Ishikawa (cell line): Measurements from ENCODE around the gene NOP53.

Source experiments
- CEBPB ChIP-seq: IDR thresholded peaks from 2 replicates; pipeline ENCODE4 v1.6.1; 2012
- CREB1 ChIP-seq: IDR thresholded peaks from 2 replicates; pipeline ENCODE4 v1.6.1; 2012; ENCODE audit warnings: low read depth
- EGR1 ChIP-seq: IDR thresholded peaks from 2 replicates; pipeline ENCODE4 v1.6.1; 2012
- EP300 ChIP-seq: IDR thresholded peaks from 2 replicates; pipeline ENCODE4 v1.6.1; 2012; ENCODE audit warnings: borderline replicate concordance
- FOXM1 ChIP-seq: IDR thresholded peaks from 2 replicates; pipeline ENCODE4 v1.6.1; 2012; ENCODE audit warnings: low read depth, borderline replicate concordance
- MAX ChIP-seq: IDR thresholded peaks from 2 replicates; pipeline ENCODE4 v1.6.1; 2012
- NFIC ChIP-seq: IDR thresholded peaks from 2 replicates; pipeline ENCODE4 v1.6.1; 2012
- RAD21 ChIP-seq: IDR thresholded peaks from 2 replicates; pipeline ENCODE4 v1.6.1; 2012; ENCODE audit warnings: low read depth
- REST ChIP-seq: IDR thresholded peaks from 2 replicates; pipeline ENCODE4 v1.6.1; 2012; ENCODE audit warnings: low read depth, mild to moderate bottlenecking
- TAF1 ChIP-seq: IDR thresholded peaks from 2 replicates; pipeline ENCODE4 v1.6.1; 2012; ENCODE audit warnings: low read depth, mild to moderate bottlenecking
- TCF12 ChIP-seq: IDR thresholded peaks from 2 replicates; pipeline ENCODE4 v1.6.1; 2012; ENCODE audit warnings: low read depth
- TEAD4 ChIP-seq: IDR thresholded peaks from 2 replicates; pipeline ENCODE4 v1.6.1; 2012
- USF1 ChIP-seq: IDR thresholded peaks from 2 replicates; pipeline ENCODE4 v1.6.1; 2012
- YY1 ChIP-seq: IDR thresholded peaks from 2 replicates; pipeline ENCODE4 v1.6.1; 2012; ENCODE audit warnings: low read depth
- ZBTB7A ChIP-seq: IDR thresholded peaks from 2 replicates; pipeline ENCODE4 v1.6.1; 2012; ENCODE audit warnings: low read depth

Gene NOP53

GRCh38 chr19:47699360-47699917 is 45.9 kb upstream of the NOP53 start:
- TF ChIP-seq CREB1 (no peak), CEBPB (no peak), YY1 (0 out of 2 replicates have a peak, but pooled peaks have one; percentile 15), REST (no peak), RAD21 (peak; percentile 58), EP300 (no peak), MAX (no peak), ZBTB7A (0 out of 2 replicates have a peak, but pooled peaks have one; percentile 26)

GRCh38 chr19:47700934-47701716 is 44.2 kb upstream of the NOP53 start:
- no peak for TF ChIP-seq CREB1
- TF ChIP-seq ZBTB7A = no peak
- TF ChIP-seq RAD21 = no peak
- no peak for TF ChIP-seq EP300
- no peak for TF ChIP-seq MAX
- TF ChIP-seq EGR1 = no peak
- TF ChIP-seq USF1 = no peak
- no peak for TF ChIP-seq FOXM1
- no peak for TF ChIP-seq YY1
- TF ChIP-seq TCF12 = no peak
- TF ChIP-seq CEBPB = no peak
- no peak for TF ChIP-seq NFIC
- no peak for TF ChIP-seq REST
- no peak for TF ChIP-seq TAF1
- TF ChIP-seq TEAD4 = no peak

- TF ChIP-seq EP300 = no peak
- TF ChIP-seq CREB1 = no peak
- TF ChIP-seq TCF12 = no peak
- no peak for TF ChIP-seq USF1
- TF ChIP-seq TEAD4 = no peak
- TF ChIP-seq MAX = no peak
- no peak for TF ChIP-seq FOXM1
- no peak for TF ChIP-seq TAF1
- TF ChIP-seq YY1 = no peak
- no peak for TF ChIP-seq REST
Observed at GRCh38 chr19:47701717-47702552, 43.4 kb upstream of the NOP53 start.
